ENCODE data around the gene THRA.

The THRA gene

DNA sequence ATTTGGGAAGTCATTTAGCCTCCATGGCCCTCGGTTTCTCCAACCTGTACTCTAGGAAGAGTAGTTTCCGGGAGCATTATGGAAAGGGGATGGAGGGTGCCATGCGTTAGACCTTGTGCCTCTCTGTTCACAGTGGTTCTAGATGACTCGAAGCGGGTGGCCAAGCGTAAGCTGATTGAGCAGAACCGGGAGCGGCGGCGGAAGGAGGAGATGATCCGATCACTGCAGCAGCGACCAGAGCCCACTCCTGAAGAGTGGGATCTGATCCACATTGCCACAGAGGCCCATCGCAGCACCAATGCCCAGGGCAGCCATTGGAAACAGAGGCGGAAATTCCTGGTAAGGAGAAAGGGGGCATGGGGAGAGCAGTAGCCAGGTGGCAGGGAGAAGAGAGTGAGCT, 21.7 kb downstream of the THRA start:
- no peak for DNase-seq (ENCODE audit: low read depth)

- no peak for DNase-seq (ENCODE audit: low read depth)
These were observed 23.6 kb downstream of the THRA start for GRCh38 chr17:40086150-40087044.

DNA sequence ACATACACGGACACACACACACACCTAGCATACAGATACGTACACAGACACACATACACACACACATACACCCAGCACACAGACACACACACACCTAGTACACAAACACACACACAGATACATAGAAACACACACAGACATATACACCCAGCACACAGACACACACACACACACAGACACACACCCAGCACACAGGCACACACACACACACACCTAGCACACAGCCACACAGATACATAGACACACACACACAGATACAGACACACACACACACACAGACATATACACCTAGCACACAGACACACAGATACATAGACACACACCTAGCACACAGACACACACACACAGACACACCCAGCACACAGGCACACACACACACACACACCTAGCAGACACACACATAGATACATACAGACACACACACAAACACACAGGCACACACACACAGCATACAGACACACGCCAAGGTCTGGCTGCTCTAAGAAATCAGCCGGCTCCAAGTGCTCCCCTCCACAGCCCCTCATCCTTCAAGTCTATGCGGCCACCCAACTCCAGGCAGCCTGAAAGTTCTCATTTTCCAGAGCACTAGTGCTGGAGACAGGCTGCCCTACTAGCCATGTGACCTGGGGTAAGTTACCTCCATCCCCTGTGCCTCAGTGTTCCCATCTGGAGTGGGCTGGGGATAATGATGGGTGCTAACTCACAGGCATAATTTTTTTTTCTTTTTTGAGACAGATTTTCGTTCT, 24.5 kb downstream of the THRA start:
- DNase-seq (ENCODE audit: low read depth), result no peak

- no peak for DNase-seq (ENCODE audit: low read depth)
These were observed 25.3 kb downstream of the THRA start for GRCh38 chr17:40087903-40088718.

GRCh38 chr17:40089077-40089895, 26.5 kb downstream of the THRA start:
- DNase-seq (ENCODE audit: low read depth), result no peak

GRCh38 chr17:40090237-40091119, 27.7 kb downstream of the THRA start:
- no peak for DNase-seq (ENCODE audit: low read depth)

GRCh38 chr17:40091691-40092397, 29.1 kb downstream of the THRA start:
- DNase-seq (ENCODE audit: low read depth), result no peak

GRCh38 chr17:40092581-40092980, 29.8 kb downstream of the THRA start:
- no peak for DNase-seq (ENCODE audit: low read depth)

DNA sequence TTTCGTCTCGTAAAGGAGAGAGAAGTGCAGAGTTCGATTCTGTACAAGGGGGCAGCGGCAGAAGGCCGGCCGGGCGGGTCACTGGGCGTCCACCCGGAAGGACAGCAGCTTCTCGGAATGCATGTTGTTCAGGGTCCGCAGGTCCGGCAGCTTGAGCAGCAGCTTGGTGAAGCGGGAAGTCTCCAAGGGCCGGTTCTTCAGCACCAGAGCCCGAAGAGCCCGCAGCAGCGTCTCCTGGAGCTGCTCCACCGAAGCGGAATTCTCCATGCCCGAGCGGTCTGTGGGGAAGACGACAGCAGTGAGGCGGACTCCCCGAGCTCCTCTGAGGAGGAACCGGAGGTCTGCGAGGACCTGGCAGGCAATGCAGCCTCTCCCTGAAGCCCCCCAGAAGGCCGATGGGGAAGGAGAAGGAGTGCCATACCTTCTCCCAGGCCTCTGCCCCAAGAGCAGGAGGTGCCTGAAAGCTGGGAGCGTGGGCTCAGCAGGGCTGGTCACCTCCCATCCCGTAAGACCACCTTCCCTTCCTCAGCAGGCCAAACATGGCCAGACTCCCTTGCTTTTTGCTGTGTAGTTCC, 30.3 kb downstream of the THRA start:
- DNase-seq (ENCODE audit: low read depth), result no peak

DNA sequence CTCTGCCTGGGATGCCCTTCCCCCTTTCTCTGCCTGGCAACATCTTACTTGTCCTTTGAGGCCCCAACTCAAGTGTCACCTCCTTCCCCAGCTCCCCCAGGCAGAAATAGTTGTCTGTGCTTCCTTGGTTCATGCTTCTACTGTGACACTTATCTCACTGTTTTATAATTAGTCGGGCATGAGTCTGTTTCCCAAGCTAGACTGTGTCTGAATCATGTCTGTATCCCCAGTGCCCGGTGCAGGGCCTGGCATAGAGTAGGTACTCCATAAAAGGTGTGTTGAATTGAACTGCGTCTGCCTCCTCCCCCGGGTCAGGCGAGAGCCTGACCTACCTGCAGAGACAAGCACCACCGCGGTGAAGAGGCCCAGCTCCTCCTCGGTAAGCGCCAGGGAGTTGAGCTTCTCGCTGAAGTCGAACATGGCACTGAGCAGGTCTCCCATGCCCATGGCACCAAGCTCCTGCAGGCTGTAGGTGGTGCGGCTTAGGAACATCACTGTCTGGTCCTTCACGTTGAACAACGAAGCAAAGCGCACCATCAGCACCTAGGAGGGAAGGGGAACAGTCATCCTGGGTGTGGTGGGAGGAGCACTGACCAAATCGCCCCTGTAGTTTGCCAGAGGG, 30.9 kb downstream of the THRA start:
- DNase-seq (ENCODE audit: low read depth), result no peak

DNA sequence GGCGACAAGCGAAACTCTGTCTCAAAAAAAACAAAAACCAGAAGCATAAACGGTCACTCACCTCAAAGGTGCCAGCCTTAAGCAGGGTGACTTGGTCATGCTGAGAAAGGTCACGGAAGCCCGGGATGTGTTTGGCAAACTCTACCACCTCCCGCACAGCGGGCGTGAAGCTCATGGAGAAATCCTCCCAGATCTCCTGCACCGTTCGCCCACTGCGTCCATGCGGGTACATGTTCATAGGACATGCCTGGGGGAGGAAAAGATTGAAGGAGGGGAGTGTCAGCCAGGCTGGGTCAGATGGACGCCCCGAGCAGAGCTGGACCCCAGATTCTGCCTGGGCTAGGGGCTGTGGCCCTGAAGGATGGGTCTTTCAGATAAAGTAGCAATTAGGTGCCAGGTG, 32.1 kb downstream of the THRA start:
- DNase-seq (ENCODE audit: low read depth), result no peak

DNA sequence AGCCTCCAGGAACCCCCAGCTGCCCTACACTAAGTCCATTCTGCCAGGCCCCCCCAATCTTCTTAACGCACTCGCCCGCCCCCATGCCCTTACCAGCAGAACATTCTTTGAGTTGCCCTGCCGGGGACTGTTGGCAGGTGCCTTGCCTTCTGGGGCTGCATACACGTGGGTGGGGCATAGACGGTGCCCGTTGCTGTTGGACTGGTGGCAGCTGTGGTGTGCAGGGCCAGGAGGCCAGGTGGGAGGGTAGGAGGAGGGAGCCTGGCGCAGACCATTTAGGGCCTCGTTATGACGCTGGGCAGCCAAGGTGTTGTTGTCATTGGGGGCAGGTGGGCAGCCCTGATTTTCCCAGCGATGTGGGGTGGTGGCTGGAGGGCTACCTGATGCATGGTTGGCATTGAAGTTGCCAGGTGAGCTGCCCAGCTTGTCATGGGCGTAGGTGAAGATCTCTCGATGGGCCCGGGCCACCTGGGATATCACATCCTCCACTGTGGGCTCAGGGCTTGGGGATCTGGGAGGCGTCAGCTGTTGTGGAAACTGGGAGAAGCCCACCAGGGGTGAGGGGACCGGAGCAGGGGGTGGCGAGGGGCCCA, 32.7 kb downstream of the THRA start:
- no peak for DNase-seq (ENCODE audit: low read depth)

- DNase-seq (ENCODE audit: low read depth), result no peak
These were observed 33.4 kb downstream of the THRA start for GRCh38 chr17:40095944-40096791.

- DNase-seq (ENCODE audit: low read depth), result no peak
These were observed 34.3 kb downstream of the THRA start for GRCh38 chr17:40097087-40097486.

GRCh38 chr17:40097931-40098845, 35.4 kb downstream of the THRA start:
- DNase-seq (ENCODE audit: low read depth), result peak; percentile 70

- DNase-seq (ENCODE audit: low read depth), result peak; percentile 99
These were observed 36.3 kb downstream of the THRA start for GRCh38 chr17:40098846-40099618.

Data from stromal cell of bone marrow (primary cell).